Activated CD8-positive, alpha-beta memory T cell treated with anti-CD3 and anti-CD28 coated beads, Interleukin-2, amount 50 U/mL, for 1 hour (primary cell): ENCODE results near the gene MGAT2.
"Not testable (repeated sequence)": the region's sequence is repeated elsewhere in the genome, so short reads cannot be mapped to it uniquely, and the experiment has no call there.

Experiments
- DNase-seq: peaks from one replicate; pipeline ENCODE4 v3.0.0-alpha.2; 2020; ENCODE audit errors: extremely low read depth

Gene MGAT2

GRCh38 chr14:49612251-49612650 lies 8.3 kb upstream of the MGAT2 start:
- DNase-seq, result no peak

- no peak for DNase-seq
Measured at GRCh38 chr14:49612671-49613070, 7.9 kb upstream of the MGAT2 start.

GRCh38 chr14:49614196-49614595 lies 6.4 kb upstream of the MGAT2 start:
- no peak for DNase-seq

DNA sequence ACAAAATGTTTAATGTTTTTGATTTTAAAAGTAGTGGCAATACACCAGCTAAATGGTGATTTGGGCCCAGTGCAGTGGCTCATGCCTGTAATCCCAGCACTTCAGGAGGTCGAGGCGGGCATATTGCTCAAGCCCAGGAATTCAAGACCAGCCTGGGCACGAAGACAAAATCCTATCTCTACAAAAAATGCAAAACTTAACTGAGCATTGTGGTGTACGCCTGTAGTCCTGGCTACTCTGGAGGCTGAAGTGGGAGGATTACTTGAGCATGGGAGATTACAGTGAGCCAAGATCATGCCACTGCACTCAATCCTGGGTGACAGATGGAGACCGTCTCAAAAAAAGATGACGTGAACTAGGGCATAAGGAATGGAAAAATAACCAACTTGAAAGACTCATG lies 4.8 kb upstream of the MGAT2 start:
- no peak for DNase-seq

GRCh38 chr14:49617852-49618519 lies 2.6 kb upstream of the MGAT2 start:
- DNase-seq, result no peak

GRCh38 chr14:49619273-49619672 lies 1.3 kb upstream of the MGAT2 start:
- not testable (repeated sequence) for DNase-seq

DNA sequence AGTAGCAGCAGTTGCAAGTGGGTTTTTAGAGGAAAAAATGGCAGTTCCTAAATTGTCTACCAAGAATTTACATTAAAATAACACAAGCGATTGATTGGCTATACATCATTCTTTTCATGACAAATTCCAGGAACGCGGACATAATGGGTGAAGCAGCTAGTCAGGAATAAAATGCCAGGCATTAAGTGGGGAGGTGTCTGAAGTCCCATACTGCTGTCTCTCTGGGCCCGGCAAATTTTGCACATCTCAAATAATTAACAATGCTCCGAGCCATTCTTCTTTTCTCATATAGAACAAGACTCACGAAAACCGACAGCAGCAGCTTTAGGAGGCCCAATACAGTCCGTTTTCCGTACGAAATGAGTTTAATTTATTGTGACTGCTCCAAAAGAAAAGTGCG lies 869 bp upstream of the MGAT2 start:
- DNase-seq, result no peak

GRCh38 chr14:49621114-49621881 lies 699 bp downstream of the MGAT2 start:
- DNase-seq, result no peak

- no peak for DNase-seq
Measured at GRCh38 chr14:49622022-49622607, 1.5 kb downstream of the MGAT2 start.

- DNase-seq, result no peak
Measured at GRCh38 chr14:49623387-49623786, 2.8 kb downstream of the MGAT2 start.

DNA sequence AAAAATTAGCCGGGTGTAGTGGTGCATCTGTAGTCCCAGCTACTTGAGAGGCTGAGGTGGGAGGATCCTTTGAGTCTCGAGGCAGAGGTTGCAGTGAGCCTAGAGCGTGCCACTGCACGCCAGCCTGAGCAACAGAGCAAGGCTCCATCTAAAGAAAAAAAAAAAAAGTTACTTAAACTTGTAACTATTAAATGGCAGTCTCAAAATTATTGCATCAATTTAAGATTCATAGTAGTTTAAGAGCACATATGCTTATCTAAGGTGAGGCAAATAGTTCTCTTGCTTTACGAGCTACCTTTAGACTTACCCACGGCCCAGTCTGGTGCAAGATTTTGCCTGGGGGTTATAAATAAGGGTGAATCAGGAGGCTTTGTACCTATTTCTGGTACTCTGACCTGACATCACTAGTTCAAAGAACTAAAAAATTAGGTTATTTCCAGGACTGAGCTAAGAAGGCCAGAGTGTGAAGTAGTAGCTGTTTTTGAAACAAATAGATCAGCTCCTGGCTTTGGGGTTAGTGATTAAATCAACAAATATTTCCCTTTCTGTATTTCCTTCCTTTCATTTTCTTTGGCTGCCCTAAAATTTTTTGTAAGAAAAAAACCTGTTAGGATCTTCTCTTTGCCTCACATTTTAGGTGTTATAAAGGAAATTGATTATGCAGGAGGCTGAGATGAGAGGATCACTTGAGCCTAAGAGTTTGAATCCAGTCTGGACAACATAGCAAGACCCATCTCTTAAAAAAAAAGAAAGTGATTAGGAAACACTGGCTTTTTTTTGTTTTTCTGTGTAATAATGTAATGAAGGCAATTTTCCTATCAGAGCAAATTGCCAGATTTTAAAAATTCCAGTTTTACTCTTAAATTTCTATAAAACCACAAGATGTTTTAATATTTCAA lies 3.6 kb downstream of the MGAT2 start:
- no peak for DNase-seq

GRCh38 chr14:49633640-49634546 lies 13.3 kb downstream of the MGAT2 start:
- peak; percentile 78 for DNase-seq

DNA sequence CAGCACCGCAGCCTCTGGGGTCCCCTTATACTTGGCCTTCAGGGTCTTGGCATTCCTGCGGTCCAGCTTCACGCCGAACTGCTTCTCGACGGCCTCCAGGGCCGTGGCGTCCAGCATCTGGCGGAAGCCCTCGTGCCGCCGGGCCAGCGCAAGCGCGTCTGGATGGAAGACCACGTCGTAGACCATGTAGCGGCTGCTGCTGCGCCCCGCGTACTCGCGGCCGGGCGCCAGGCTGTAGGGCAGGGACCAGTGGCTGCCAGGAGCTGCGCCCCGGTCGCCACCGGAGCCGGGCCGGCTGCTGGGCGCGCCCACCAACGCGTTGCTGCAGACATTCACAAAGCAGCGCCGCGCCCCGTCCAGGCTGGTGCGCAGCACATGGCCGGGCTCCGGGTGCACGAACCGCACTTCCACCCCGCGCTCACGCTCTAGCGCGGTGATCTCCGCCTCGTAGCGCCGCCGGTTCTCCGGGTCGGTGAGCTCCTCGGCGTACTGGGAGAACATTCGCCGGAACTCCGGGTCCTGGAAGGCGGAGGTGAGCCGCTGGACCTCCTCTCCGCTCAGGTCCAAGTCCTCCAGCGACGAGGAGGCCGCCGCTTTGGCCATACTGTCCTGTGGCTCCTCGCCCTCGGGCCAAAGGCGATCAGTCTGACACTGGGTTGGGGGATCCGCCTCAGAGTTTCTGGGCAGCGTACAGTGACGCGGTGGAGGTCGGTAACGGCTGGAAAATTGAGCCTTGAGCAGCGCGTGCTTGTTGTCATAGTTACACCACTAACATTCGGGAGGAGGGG lies 14.1 kb downstream of the MGAT2 start, which contains the start of gene DNAAF2:
Gene DNAAF2, minus strand, starts transcription at position 698 of the 788 bp plus-strand sequence. Its CDS starts 95 bp downstream, at position 603.
- peak; percentile 38 for DNase-seq

DNA sequence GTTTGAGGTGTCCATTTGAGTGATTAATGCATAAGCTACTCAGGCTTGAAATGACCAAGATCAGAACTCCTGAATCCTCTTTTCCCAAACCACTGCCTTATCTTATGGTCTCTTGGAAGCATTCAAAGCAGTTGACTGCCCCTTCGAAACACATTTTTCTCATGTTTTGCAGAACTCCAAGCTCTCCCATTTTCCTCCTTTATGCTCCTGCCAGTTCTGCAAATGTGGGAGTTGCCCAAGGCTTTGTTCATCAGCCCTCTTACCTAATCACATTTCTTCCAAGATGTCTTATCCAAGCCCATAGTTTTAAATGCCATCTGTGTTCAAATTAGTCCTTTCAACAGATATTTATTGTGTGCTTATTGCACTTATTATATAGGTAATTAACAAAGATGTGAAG lies 16.3 kb downstream of the MGAT2 start:
- DNase-seq, result no peak

DNA sequence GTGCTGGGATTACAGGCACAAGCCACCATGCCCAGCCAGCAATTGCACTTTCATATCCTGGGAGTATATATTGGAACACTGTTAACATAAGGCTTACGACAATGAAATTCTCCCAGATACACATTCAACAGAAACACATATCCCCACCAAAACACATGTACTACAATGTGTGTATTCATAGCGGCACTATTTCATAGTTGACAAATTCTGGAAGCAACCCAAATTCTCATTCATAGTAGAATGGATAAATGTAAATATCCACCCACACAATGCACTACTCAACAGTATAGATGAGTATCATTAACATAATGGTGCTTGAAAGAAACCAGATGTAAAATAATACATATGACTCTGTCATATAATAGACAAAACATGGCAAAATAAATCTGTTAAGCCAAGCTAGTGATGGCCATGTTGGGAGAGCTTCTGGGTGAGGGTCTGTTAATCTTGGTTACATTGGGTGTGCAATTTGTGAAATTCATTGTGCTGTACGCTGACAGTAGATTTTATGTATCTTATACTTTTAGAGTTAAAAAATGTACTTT lies 17.0 kb downstream of the MGAT2 start:
- no peak for DNase-seq

DNA sequence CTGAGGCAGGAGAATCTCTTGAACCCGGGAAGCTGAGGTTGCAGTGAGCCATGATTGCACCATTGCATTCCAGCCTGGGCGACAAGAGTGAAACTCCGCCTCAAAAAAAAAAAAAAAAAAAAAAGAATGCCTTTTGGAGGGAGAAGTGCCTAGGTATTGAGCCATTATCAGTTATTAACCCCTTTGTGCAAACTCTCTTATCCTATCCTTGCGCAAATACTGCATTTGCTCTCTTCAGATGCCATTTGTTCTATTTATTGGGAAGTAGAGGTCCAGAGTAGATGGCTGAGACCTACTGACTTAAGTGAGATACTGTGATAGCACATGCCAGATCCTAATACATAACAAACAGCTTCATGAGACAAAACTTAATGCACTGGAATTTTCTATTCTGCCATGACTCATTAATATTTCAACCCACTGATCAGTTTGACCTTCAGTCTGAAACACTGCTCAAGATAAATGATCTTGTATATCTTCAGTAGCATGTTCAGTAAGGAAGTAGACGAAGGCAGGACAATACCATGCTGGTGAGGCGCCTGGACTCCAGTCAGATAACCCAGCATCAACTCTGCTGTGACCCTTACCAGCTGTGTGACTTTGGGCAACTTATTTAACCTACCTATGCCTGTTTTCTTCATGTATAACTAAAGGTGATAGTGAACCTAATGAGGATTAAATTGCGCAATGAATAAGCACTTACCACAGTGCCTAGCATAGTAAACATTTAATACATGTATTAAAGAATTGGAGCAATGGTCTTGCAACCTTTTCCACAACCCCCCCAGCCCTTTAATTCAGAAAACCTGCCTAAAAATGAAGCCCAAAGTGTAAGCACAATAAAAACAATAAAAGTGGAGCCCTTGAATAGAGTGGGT lies 20.2 kb downstream of the MGAT2 start:
- DNase-seq, result no peak

DNA sequence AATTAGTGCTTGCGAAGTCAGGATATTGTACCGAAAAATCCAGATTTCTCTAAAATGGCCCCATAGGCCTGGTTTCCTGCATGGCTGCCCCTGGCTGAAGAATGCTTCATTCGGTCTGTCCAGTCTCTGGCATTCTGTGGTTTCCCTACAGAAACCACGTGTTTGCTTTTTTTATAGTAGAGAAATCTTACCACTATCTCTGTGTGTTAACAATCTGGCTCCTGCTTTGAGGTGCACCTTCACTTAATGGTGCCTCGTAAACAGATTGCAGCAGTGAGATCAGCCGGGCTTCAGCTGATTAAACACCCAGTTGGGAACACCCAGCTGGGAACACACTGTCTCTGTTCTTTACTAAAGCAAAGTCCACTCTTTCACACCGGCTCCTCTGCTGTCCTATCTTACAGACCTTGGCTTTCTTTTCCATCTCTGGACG lies 21.1 kb downstream of the MGAT2 start:
- DNase-seq, result no peak

- DNase-seq, result no peak
Measured at GRCh38 chr14:49642163-49642562, 21.6 kb downstream of the MGAT2 start.

DNA sequence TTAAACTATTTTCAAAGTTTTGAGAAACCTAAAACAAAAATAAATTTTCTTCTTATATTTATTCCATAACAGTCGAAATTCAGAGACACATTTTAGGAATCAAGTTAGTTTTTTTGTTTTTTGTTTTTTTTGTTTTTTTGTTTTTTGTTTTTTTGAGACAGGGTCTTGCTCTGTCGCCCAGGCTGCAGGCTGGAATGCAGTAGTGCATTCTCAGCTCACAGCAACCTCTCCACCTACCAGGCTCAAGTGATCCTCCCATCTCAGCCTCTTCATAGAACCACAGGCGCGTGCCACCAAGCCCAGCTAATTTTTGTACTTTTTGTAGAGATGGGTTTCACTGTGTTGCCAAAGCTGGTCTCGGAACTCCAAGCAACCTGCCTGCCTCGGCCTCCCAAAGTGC lies 32.9 kb downstream of the MGAT2 start:
- DNase-seq, result no peak
